ENCODE results near the gene PDLIM5. TPM values are rescaled to one million over a fixed set of nuclear protein-coding genes. Genes with fewer than 3 reads are reported as not detected.

Gene PDLIM5
- total and polyA plus RNA-seq, 9 donors = 24.9 to 160 (median 87.8) TPM

DNA sequence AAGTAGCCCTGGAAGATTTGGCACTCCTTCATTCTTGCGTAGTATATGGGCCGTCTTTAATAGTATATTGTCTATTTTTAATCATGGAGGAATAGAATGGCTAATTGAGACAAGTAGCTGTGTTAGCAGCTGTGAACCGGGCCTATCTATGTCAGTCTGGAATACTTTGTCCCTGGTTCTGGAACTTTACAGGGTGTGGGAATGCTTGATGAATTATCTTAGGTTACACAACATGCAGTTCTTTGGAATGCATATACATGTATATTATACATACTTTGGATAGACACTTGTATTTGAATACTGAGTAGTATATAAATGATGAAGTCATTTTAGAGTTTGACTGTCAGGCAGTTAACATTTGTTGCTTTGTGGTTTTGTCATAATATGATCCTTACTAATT is 37.4 kb downstream of the PDLIM5 start:
- no peaks in the 10 kb centered on the region for H3K27me3 ChIP-seq
- H3K27ac ChIP-seq = no peak overlapping the region
- no peak overlapping the region for H3K4me3 ChIP-seq
- H3K9me3 ChIP-seq = no peaks in the 10 kb centered on the region
- TF ChIP-seq POLR2A (IDR thresholded peaks at IDR 0.05) = no peak
- TF ChIP-seq, protein P1, sequence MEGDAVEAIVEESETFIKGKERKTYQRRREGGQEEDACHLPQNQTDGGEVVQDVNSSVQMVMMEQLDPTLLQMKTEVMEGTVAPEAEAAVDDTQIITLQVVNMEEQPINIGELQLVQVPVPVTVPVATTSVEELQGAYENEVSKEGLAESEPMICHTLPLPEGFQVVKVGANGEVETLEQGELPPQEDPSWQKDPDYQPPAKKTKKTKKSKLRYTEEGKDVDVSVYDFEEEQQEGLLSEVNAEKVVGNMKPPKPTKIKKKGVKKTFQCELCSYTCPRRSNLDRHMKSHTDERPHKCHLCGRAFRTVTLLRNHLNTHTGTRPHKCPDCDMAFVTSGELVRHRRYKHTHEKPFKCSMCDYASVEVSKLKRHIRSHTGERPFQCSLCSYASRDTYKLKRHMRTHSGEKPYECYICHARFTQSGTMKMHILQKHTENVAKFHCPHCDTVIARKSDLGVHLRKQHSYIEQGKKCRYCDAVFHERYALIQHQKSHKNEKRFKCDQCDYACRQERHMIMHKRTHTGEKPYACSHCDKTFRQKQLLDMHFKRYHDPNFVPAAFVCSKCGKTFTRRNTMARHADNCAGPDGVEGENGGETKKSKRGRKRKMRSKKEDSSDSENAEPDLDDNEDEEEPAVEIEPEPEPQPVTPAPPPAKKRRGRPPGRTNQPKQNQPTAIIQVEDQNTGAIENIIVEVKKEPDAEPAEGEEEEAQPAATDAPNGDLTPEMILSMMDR (IDR thresholded peaks at IDR 0.05) = no peak
- TF ChIP-seq EP300 (IDR thresholded peaks at IDR 0.05) = no peak
- no peak for DNase-seq
- H3K4me1 ChIP-seq (ENCODE audit: insufficient read depth) = peaks cover 4% of the 10 kb centered on the region
- WGBS, 3 donors = 89 to 95% (median 93%) methylated on average over 3 of the region's 3 CpGs
- no peaks in the 10 kb centered on the region for H3K36me3 ChIP-seq
- intact Hi-C loops (cut with DNase I) = no loop called here

DNA sequence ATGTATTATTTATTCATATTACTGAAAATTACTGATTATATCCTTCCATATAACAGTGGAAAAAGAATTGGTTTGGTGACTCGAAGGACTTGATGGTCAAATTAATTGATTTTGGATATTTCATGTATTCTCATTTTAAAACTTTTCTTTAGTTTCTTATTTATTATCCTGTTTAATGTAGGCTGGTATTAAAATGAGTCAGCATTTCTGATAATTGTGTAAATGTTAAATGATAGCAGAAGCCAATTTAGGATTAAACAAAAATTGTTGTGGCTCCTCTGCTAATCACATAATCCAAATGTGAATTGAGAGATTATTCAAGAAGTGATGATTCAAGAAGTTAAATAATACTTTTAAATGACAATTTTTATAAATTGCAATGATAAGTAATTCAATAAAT is 38.7 kb downstream of the PDLIM5 start:
- intact Hi-C loops (cut with DNase I) = no loop called here
- WGBS, 3 donors = 96 to 99% (median 97%) methylated on average over 1 of the region's 1 CpG
- H3K36me3 ChIP-seq = no peaks in the 10 kb centered on the region
- no peak for TF ChIP-seq EP300 (IDR thresholded peaks at IDR 0.05)
- H3K4me3 ChIP-seq = no peak overlapping the region
- DNase-seq = no peak
- no peak overlapping the region for H3K27ac ChIP-seq
- no peaks in the 10 kb centered on the region for H3K27me3 ChIP-seq
- H3K9me3 ChIP-seq = no peaks in the 10 kb centered on the region
- H3K4me1 ChIP-seq (ENCODE audit: insufficient read depth) = peaks cover 4% of the 10 kb centered on the region

DNA sequence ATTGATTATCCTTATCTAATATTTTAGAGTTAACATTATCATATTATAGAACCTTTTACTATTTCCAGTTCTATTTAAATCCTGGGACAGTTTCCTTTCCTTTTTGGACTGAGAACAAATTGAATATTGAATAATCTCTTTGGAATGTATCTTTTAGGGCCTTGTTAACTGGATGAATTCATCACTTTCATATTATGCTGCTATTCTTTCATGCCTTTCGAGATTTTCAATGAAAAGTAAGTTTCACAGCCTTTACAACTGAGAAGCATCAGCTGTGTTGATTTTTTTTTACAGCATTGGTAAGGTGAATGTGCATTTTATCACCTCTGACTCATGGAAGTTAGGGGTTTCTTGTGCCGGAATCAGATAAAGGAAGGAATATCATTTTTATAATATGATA is 39.6 kb downstream of the PDLIM5 start:
- no peaks in the 10 kb centered on the region for H3K27me3 ChIP-seq
- no peaks in the 10 kb centered on the region for H3K36me3 ChIP-seq
- no peaks in the 10 kb centered on the region for H3K9me3 ChIP-seq
- WGBS, 3 donors = 56 to 77% (median 63%) methylated on average over 2 of the region's 2 CpGs
- intact Hi-C loops (cut with DNase I) = no loop called here
- peaks cover 4% of the 10 kb centered on the region for H3K4me1 ChIP-seq (ENCODE audit: insufficient read depth)
- no peak overlapping the region for H3K27ac ChIP-seq
- no peak for TF ChIP-seq POLR2A (IDR thresholded peaks at IDR 0.05)
- no peak for TF ChIP-seq EP300 (IDR thresholded peaks at IDR 0.05)
- H3K4me3 ChIP-seq = no peak overlapping the region
- no peak for DNase-seq

DNA sequence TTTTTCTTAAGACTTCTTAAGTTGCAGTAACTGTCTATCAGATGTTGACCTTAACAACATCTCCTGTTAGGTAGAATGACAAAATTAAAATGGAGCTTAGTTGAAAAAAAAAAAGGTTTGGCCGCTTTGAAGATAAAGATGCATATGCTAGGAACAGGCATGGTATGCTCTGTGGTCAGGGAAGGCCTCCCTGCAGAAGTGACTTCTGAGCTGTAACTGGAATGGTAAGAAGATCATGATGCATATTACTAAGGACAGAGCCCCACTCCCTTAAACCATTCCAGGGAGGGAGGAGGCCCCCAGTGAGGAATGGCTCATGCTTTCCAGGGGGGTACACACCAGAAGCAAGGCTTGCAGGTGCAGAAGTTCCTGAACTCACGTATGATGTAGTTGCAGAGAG is 43.7 kb downstream of the PDLIM5 start:
- TF ChIP-seq, protein P1 (IDR thresholded peaks at IDR 0.05) = no peak
- TF ChIP-seq EP300 (IDR thresholded peaks at IDR 0.05) = no peak
- TF ChIP-seq POLR2A (IDR thresholded peaks at IDR 0.05) = no peak
- no peak overlapping the region for H3K27ac ChIP-seq
- no peak overlapping the region for H3K4me3 ChIP-seq
- no peak for DNase-seq
- no peaks in the 10 kb centered on the region for H3K27me3 ChIP-seq
- intact Hi-C loops (cut with DNase I) = no loop called here
- 93 to 96% (median 94%) methylated on average over 2 of the region's 2 CpGs for WGBS, 3 donors
- peaks cover 1% of the 10 kb centered on the region for H3K4me1 ChIP-seq (ENCODE audit: insufficient read depth)
- no peaks in the 10 kb centered on the region for H3K36me3 ChIP-seq
- no peaks in the 10 kb centered on the region for H3K9me3 ChIP-seq

DNA sequence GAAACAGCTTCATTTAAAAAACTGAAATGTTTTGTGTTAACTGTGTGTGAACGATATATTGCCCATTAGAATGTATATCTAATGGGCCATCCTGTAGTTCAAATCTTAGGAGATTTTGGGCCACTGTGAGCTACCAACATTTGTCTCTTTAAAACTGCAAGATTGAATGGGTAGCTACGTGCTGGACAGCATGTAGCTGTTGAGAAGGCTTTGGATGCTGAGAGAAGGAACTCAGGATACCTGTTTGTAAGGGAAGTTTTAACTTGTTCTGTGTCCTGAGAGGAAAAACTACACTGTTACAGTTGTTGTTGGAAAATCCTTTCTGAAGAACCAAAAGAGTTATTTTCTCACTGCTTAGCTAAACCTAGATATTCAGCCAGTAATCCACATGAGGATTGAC is 45.9 kb downstream of the PDLIM5 start:
- H3K4me1 ChIP-seq (ENCODE audit: insufficient read depth) = peaks cover 5% of the 10 kb centered on the region
- TF ChIP-seq EP300 (IDR thresholded peaks at IDR 0.05) (no peak), POLR2A (IDR thresholded peaks at IDR 0.05) (no peak)
- TF ChIP-seq, protein P1 (IDR thresholded peaks at IDR 0.05) = no peak

More for the DNA sequence above, 45.9 kb downstream of the PDLIM5 start:
- Histone ChIP-seq H3K9me3 (no peaks in the 10 kb centered on the region), H3K27me3 (no peaks in the 10 kb centered on the region), H3K36me3 (no peaks in the 10 kb centered on the region), H3K4me3 (no peak overlapping the region), H3K27ac (no peak overlapping the region)
- WGBS, 3 donors = 78 to 89% (median 81%) methylated on average over 2 of the region's 2 CpGs
- DNase-seq = no peak
- intact Hi-C loops (cut with DNase I) = no loop called here
